ENCODE data around the gene CYP4F8.

CYP4F8 gene

GRCh38 chr19:15616627-15617270 is 1.7 kb downstream of the CYP4F8 start:
- H3K4me3 ChIP-seq (replicated peaks in 1 of 2; ENCODE audit: low read depth in 2 of 2, low read length in 2 of 2), result no peak overlapping the region
- TF ChIP-seq CTCF (IDR thresholded peaks at IDR 0.05; ENCODE audit: low read depth, low read length), result no peak
- no peak for DNase-seq (ENCODE audit: low read depth in 2 of 2)

DNA sequence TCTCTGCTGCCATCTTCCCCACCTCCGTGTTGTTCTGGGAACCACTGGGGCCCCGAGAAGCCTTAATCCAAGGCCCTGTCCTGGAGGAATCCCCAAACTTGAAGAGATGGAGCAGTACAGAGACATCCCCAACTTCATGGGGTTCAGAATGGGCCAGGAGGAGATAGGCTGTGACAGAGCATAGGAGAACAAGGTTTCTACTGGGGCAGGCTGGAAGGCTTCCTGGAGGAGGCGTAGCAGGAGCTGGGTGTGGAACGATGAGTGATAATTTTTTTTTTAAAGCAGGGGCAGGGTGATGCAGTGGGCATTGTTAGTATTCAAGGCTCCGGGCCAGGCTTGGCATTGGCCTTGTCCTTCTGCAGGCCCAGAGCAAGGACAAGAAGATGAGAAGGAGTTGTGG is 3.3 kb downstream of the CYP4F8 start:
- TF ChIP-seq CTCF (IDR thresholded peaks at IDR 0.05; ENCODE audit: low read depth, low read length), result no peak
- no peak overlapping the region for H3K4me3 ChIP-seq (replicated peaks in 1 of 2; ENCODE audit: low read depth in 2 of 2, low read length in 2 of 2)
- no peak for DNase-seq (ENCODE audit: low read depth in 2 of 2)

DNA sequence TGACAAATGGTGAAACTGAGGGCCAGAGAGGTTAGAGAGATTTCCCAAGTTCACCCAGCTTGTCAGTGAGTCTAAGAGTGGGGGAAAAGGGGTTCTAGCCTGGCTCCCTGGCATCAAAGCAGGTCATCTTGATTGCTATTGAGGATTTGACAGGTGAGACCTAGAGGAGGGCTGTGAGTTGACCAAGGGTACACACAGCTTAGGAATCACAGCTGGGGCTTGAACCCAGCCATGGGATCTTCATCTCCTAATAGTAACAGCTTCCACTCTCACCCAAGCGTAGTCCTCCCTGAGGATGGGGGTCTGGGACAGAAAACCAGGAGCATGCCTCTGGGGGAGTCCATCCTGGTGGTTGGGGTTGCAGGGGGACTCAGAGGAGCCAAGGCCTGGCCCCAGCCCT is 6.8 kb downstream of the CYP4F8 start:
- no peak for DNase-seq (ENCODE audit: low read depth in 2 of 2)
- no peak overlapping the region for H3K4me3 ChIP-seq (replicated peaks in 1 of 2; ENCODE audit: low read depth in 2 of 2, low read length in 2 of 2)
- TF ChIP-seq CTCF (IDR thresholded peaks at IDR 0.05; ENCODE audit: low read depth, low read length), result no peak

GRCh38 chr19:15622991-15623390 is 8.0 kb downstream of the CYP4F8 start:
- DNase-seq (ENCODE audit: low read depth in 2 of 2), result no peak
- H3K4me3 ChIP-seq (replicated peaks in 1 of 2; ENCODE audit: low read depth in 2 of 2, low read length in 2 of 2), result no peak overlapping the region
- no peak for TF ChIP-seq CTCF (IDR thresholded peaks at IDR 0.05; ENCODE audit: low read depth, low read length)

GRCh38 chr19:15623711-15624318 is 8.8 kb downstream of the CYP4F8 start:
- DNase-seq (ENCODE audit: low read depth in 2 of 2), result no peak
- H3K4me3 ChIP-seq (replicated peaks in 1 of 2; ENCODE audit: low read depth in 2 of 2, low read length in 2 of 2), result no peak overlapping the region
- no peak for TF ChIP-seq CTCF (IDR thresholded peaks at IDR 0.05; ENCODE audit: low read depth, low read length)

DNA sequence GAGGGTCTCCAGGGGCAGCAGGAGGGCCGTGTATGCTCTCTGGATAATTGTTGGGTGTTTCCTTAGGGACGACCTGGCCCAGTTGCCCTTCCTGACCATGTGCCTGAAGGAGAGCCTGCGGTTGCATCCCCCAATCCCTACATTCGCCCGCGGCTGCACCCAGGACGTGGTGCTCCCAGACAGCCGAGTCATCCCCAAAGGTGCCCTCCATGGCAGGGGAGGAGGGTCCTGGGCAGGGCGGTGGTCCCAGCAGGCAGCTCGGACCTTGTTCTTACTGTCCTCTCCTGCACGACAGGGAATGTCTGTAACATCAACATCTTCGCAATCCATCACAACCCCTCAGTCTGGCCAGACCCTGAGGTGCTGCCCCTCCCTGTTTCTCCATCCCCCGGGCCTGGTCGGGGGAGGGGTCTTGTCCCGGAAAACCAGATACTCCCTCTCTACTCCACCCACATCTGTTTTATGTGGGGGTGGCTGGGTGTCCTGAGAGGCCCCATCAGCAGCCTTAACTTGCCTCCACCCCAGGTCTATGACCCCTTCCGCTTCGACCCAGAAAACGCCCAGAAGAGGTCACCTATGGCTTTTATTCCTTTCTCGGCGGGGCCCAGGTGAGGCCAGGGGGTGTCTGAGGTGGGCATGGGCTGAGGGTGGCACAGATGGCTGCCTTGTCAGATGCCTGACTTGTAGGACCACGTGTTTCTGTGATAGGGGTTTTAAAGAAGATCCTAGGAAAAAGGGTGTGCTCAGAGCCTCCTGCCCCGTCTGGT is 13.4 kb downstream of the CYP4F8 start:
- DNase-seq (ENCODE audit: low read depth in 2 of 2), result no peak
- TF ChIP-seq CTCF (IDR thresholded peaks at IDR 0.05; ENCODE audit: low read depth, low read length), result no peak
- H3K4me3 ChIP-seq (replicated peaks in 1 of 2; ENCODE audit: low read depth in 2 of 2, low read length in 2 of 2), result no peak overlapping the region
